Fibroblast of villous mesenchyme (primary cell): ENCODE measurements around the gene SNX9. TPM values are rescaled to one million over a fixed set of nuclear protein-coding genes. Genes with fewer than 3 reads are reported as not detected.

Source experiments
- DNase-seq: peaks from one replicate; pipeline ENCODE4 v3.0.0-alpha.2; 2010; ENCODE audit warnings: low read depth
- H3K4me3 ChIP-seq: 2 replicates; pipeline ENCODE4 v1.5.1; 2011; ENCODE audit warnings: low read depth, mild to moderate bottlenecking, low read length
- CTCF ChIP-seq: IDR thresholded peaks from 2 replicates; pipeline ENCODE4 v1.5.1; 2012; ENCODE audit warnings: low read depth, mild to moderate bottlenecking, low read length; ENCODE audit not compliant: insufficient read depth
- small RNA-seq: library from RNA; depleted of rRNA; stranded (forward); fragments of <200 nt; gene quantifications from one replicate; pipeline ENCODE3, GENCODE V24; 2012
- total RNA-seq: library from RNA; depleted of rRNA; stranded (reverse); fragments of >200 nt; gene quantifications from 2 replicates; pipeline ENCODE4 v1.2.3, GENCODE V29; 2012

Gene SNX9
- total RNA-seq, 1 donor, result 37.6 TPM

DNA sequence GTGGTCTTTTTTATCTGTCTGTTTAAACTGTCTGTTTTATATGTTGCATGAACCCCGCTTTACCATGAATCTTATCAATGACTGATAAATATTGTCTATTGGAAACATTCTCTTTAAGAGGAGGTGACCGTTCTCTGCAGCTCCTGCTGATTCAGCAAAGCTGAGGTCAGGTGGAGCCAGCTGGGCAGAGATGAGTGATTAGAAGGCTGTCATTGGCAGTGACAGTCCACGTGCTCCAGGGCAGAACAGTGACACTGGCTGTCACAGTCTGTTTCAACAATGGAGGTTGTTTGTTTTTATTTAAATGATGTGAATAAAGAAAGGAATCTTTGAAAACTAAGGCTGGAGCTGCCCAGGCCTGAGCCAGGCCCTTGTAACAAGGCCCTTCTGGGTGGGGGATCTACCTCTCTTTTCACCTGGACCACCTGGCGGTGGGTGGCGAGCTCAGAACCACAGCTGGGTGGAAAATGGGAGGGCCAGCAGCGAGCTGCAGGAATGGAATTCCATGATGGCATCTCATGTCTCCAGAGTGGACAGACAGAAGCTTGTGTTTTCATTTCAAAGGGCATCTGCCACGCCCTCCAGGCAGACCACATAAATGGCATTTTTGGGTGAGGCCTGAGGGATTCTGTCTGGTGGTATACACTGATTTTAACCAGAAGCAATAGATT, 171.2 kb downstream of the SNX9 start:
- no peak for DNase-seq
- no peak for TF ChIP-seq CTCF
- H3K4me3 ChIP-seq, result no peak overlapping the region

Small RNAs within 50 kb of the gene (small RNA-seq; reads per million reads assigned to genes)
- gene HSPE1P26 (not detected), gene RNU6-786P (not detected)

Other genes with a start within 250 kb of the SNX9 start
- gene SYNJ2, start 158.6 kb downstream of the SNX9 start, total RNA-seq, result 36.7 and 53.1 TPM in 2 replicates